Keratinocyte (primary cell): ENCODE measurements around the gene FYB1. TPM values are rescaled to one million over a fixed set of nuclear protein-coding genes. Genes with fewer than 3 reads are reported as not detected.

Experiments
- DNase-seq: peaks from one replicate; pipeline ENCODE4 v3.0.0-alpha.2; 2011; ENCODE audit warnings: low read depth, missing footprints, low spot score
- FAIRE-seq: peaks from 2 replicates; lab custom pipeline; 2011; peaks lifted over from hg19 to GRCh38; lab: Jason Lieb, UNC
- H2AFZ ChIP-seq: 2 replicates; pipeline ENCODE4 v1.6.0; 2012; ENCODE audit warnings: low read length, control low read depth, inconsistent platforms; ENCODE audit not compliant: control insufficient read depth
- H3K27ac ChIP-seq: 2 replicates; pipeline ENCODE4 v1.5.1; 2011; ENCODE audit warnings: low read length; ENCODE audit not compliant: control insufficient read depth, insufficient read depth
- H3K27me3 ChIP-seq: 3 replicates; pipeline ENCODE4 v1.6.0; 2011; ENCODE audit warnings: low read length; ENCODE audit not compliant: control insufficient read depth, insufficient read depth; ENCODE audit errors: extremely low read depth
- H3K36me3 ChIP-seq, 2 experiments: 2 replicates in 1 of 2; 3 replicates in 1 of 2; pipeline ENCODE4 v1.5.1; 2011; ENCODE audit warnings: low read length in 2 of 2, mild to moderate bottlenecking in 1 of 2; ENCODE audit not compliant: control insufficient read depth in 2 of 2, insufficient read depth in 2 of 2; ENCODE audit errors: extremely low read depth in 1 of 2
- H3K4me1 ChIP-seq: 3 replicates; pipeline ENCODE4 v1.5.1; 2011; ENCODE audit warnings: low read length; ENCODE audit not compliant: control insufficient read depth, insufficient read depth; ENCODE audit errors: extremely low read depth
- H3K4me2 ChIP-seq: 3 replicates; pipeline ENCODE4 v1.6.0; 2011; ENCODE audit warnings: low read depth, low read length; ENCODE audit not compliant: control insufficient read depth, insufficient read depth; ENCODE audit errors: extremely low read depth
- H3K4me3 ChIP-seq, 3 experiments: fragments of 200-600 bp in 1 of 3; sonication (generic) in 1 of 3; 2 replicates in 2 of 3; 3 replicates in 1 of 3; pipeline ENCODE4 v1.5.1; 2011 to 2016; ENCODE audit warnings: low read length in 3 of 3, mild to moderate bottlenecking in 3 of 3, control low read depth in 2 of 3, inconsistent platforms in 1 of 3, low read depth in 1 of 3, mixed read lengths in 1 of 3, mixed run types in 1 of 3, moderate library complexity in 1 of 3; ENCODE audit not compliant: control insufficient read depth in 2 of 3, insufficient read depth in 2 of 3; ENCODE audit errors: extremely low read depth in 1 of 3
- H3K79me2 ChIP-seq: 2 replicates; pipeline ENCODE4 v1.6.0; 2012; ENCODE audit warnings: low read length; ENCODE audit not compliant: control insufficient read depth, insufficient read depth
- H3K9ac ChIP-seq: 3 replicates; pipeline ENCODE4 v1.6.0; 2011; ENCODE audit warnings: low read length; ENCODE audit not compliant: control insufficient read depth, insufficient read depth; ENCODE audit errors: extremely low read depth
- H3K9me1 ChIP-seq: 3 replicates; pipeline ENCODE4 v1.6.0; 2011; ENCODE audit warnings: low read length; ENCODE audit not compliant: control insufficient read depth, insufficient read depth; ENCODE audit errors: extremely low read depth
- H3K9me3 ChIP-seq: 2 replicates; pipeline ENCODE4 v1.5.1; 2012; ENCODE audit warnings: low read depth, low read length; ENCODE audit not compliant: control insufficient read depth
- H4K20me1 ChIP-seq: 3 replicates; pipeline ENCODE4 v1.6.0; 2011; ENCODE audit warnings: low read length; ENCODE audit not compliant: control insufficient read depth, insufficient read depth; ENCODE audit errors: extremely low read depth
- EZH2 ChIP-seq: IDR thresholded peaks from one replicate; pipeline ENCODE4 v1.6.1; 2012; ENCODE audit warnings: inconsistent platforms, mild to moderate bottlenecking, low read length, moderate library complexity
- dilution Hi-C: fragments of 300-500 bp; cut with MboI; formaldehyde crosslinking; loops from one replicate; pipeline ENCODE4 v1.7.0; 2020; ENCODE audit warnings: low sequenced_read_pairs; ENCODE audit not compliant: extremely low pct_ligation_motif_present
- polyA plus RNA-seq, 5 experiments: library from polyadenylated mRNA; depleted of rRNA in 3 of 5; stranded (reverse) in 3 of 5; stranded (forward) in 1 of 5; unstranded in 1 of 5; fragments of >200 nt; gene quantifications; 1 replicate in 1 of 5; 2 replicates in 3 of 5; 3 replicates in 1 of 5; pipeline versions ENCODE4 v1.2.1 to v1.2.3, GENCODE V29; 2011 to 2012; ENCODE audit warnings: missing spikeins in 2 of 5, low read depth in 1 of 5, low replicate concordance in 1 of 5
- TF ChIP-seq, protein P1 (sequence below), 3 experiments: IDR thresholded peaks in 1 of 3; conservative IDR thresholded peaks in 1 of 3; optimal IDR thresholded peaks in 1 of 3; 2 replicates in 2 of 3; 3 replicates in 1 of 3; pipeline versions ENCODE3 to v1.5.1; 2011; ENCODE audit warnings: low read length in 3 of 3, mild to moderate bottlenecking in 3 of 3, moderate library complexity in 2 of 3, control low read depth in 1 of 3, inconsistent platforms in 1 of 3; ENCODE audit not compliant: insufficient read depth in 2 of 3; ENCODE audit errors: extremely low read depth in 1 of 3

Gene FYB1
- polyA plus RNA-seq, 1 donor (not counting 4 experiments of a cell fraction or from before 2014, with no cell fraction given): 0.29 TPM

DNA sequence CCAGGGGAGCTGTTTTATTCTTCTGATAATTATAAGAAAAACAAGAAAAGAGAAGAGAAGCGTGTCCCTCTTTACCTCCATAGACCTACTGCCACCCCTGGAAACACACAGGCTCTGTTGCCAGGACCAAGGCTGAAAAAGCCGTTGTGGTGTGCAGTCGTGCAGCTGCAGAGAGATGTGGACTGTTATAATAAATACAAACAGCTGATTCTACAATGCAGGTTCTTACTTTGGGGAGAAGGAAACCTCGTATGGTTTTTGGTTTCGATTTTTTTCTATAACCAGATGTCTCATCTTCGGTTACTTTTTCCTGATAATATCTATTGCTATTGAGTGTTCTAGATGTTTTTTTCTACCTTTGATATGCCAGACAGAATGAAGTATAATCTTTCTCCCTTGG, 28.1 kb downstream of the FYB1 start:
- no peak overlapping the region for H3K4me2 ChIP-seq
- no peak overlapping the region for H3K9ac ChIP-seq
- H2AFZ ChIP-seq: no peak overlapping the region
- TF ChIP-seq, protein P1, sequence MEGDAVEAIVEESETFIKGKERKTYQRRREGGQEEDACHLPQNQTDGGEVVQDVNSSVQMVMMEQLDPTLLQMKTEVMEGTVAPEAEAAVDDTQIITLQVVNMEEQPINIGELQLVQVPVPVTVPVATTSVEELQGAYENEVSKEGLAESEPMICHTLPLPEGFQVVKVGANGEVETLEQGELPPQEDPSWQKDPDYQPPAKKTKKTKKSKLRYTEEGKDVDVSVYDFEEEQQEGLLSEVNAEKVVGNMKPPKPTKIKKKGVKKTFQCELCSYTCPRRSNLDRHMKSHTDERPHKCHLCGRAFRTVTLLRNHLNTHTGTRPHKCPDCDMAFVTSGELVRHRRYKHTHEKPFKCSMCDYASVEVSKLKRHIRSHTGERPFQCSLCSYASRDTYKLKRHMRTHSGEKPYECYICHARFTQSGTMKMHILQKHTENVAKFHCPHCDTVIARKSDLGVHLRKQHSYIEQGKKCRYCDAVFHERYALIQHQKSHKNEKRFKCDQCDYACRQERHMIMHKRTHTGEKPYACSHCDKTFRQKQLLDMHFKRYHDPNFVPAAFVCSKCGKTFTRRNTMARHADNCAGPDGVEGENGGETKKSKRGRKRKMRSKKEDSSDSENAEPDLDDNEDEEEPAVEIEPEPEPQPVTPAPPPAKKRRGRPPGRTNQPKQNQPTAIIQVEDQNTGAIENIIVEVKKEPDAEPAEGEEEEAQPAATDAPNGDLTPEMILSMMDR (optimal IDR thresholded peaks at IDR 0.05 in 1 of 3, IDR thresholded peaks at IDR 0.05 in 1 of 3, conservative IDR thresholded peaks at IDR 0.05 in 1 of 3; ENCODE audit: extremely low read depth in 1 of 3, insufficient read depth in 2 of 3, low read length in 3 of 3): no peak
- no peak for TF ChIP-seq EZH2
- FAIRE-seq (no peak), DNase-seq (no peak)
- H4K20me1 ChIP-seq: no peaks in the 10 kb centered on the region
- no peak overlapping the region for H3K27ac ChIP-seq
- H3K9me3 ChIP-seq: no peaks in the 10 kb centered on the region
- peaks cover 18% of the 10 kb centered on the region for H3K4me1 ChIP-seq
- dilution Hi-C loops: no loop called here
- no peaks in the 10 kb centered on the region for H3K36me3 ChIP-seq
- no peak overlapping the region for H3K4me3 ChIP-seq
- H3K9me1 ChIP-seq: no peaks in the 10 kb centered on the region
- no peaks in the 10 kb centered on the region for H3K79me2 ChIP-seq
- no peaks in the 10 kb centered on the region for H3K27me3 ChIP-seq

DNA sequence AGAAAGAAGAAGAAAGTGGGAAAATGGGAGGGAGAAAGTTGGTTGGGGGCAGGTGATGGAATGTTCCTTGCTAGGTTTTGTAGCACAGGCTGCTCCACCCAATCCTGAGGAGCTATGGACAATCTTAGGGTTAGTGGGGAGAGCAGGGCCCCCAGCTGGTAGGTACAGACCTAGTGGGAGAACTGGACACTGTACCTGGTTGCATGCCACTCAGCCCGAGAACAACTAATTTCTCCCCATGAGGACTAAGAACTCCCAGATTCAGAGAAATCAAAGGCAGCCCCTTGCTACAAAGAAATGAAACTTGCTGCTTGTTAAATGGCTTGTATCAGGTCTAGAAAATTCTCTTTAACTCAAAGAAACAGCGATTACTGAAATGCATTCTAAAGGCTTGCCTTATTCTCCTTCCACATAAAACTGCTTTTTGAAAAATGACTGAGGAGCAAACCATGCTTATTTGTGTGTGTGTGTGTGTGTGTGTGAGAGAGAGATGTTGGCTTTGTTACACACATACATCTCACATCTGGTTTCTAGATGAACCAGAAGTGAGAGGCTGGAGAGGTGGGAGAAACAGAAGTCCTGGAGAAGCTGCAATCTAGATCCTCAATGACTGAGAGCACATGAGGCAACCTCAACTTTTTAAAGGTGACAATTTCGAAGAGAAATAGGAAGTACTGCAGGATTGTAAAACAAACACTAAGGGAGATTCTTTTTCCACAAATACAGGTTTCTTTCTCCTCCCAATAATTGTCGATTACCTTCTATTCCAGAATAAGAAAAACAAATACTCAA, 28.9 kb downstream of the FYB1 start:
- Histone ChIP-seq H3K4me2 (no peak overlapping the region), H4K20me1 (no peaks in the 10 kb centered on the region), H3K27ac (no peak overlapping the region), H3K36me3 (no peaks in the 10 kb centered on the region), H3K4me1 (peaks cover 12% of the 10 kb centered on the region), H3K9me3 (no peaks in the 10 kb centered on the region), H3K9me1 (no peaks in the 10 kb centered on the region), H3K9ac (no peak overlapping the region), H3K4me3 (no peak overlapping the region), H3K79me2 (no peaks in the 10 kb centered on the region), H2AFZ (no peak overlapping the region), H3K27me3 (no peaks in the 10 kb centered on the region)
- dilution Hi-C loops: no loop called here
- FAIRE-seq (no peak), DNase-seq (no peak)
- TF ChIP-seq, protein P1 (optimal IDR thresholded peaks at IDR 0.05 in 1 of 3, IDR thresholded peaks at IDR 0.05 in 1 of 3, conservative IDR thresholded peaks at IDR 0.05 in 1 of 3; ENCODE audit: extremely low read depth in 1 of 3, insufficient read depth in 2 of 3, low read length in 3 of 3): no peak
- TF ChIP-seq EZH2: no peak
